CD14-positive monocyte (primary cell): ENCODE measurements around the gene TMCO4. TPM values are rescaled to one million over a fixed set of nuclear protein-coding genes. Genes with fewer than 3 reads are reported as not detected.

Source experiments
- DNase-seq, 3 donors: peaks; one replicate each; pipeline ENCODE4 v3.0.0-alpha.2; 2011 to 2022
- H2AFZ ChIP-seq: 2 replicates; pipeline ENCODE4 v1.6.0; 2012; ENCODE audit warnings: mild to moderate bottlenecking, low read depth, low read length, inconsistent platforms; ENCODE audit not compliant: insufficient read depth, poor library complexity, severe bottlenecking
- H3K27ac ChIP-seq, 2 donors: 1 replicate in 1 of 2; 2 replicates in 1 of 2; pipeline ENCODE4 v1.5.1; 2012 to 2013; ENCODE audit warnings: low read length in 2 of 2, control low read depth in 1 of 2, inconsistent platforms in 1 of 2, low read depth in 1 of 2, mild to moderate bottlenecking in 1 of 2
- H3K27me3 ChIP-seq, 2 donors: one replicate each; pipeline versions ENCODE4 v1.6.0 to v1.6.1; 2011 to 2013; ENCODE audit warnings: low read length in 2 of 2; ENCODE audit not compliant: control insufficient read depth in 2 of 2, insufficient read depth in 2 of 2
- H3K36me3 ChIP-seq, 2 donors: replicated peaks in 1 of 2; 1 replicate in 1 of 2; 2 replicates in 1 of 2; pipeline versions ENCODE4 v1.5.1 to v1.6.1; 2012 to 2013; ENCODE audit warnings: low read length in 2 of 2, control low read depth in 1 of 2, inconsistent platforms in 1 of 2, mild to moderate bottlenecking in 1 of 2; ENCODE audit not compliant: insufficient read depth in 2 of 2, control insufficient read depth in 1 of 2
- H3K4me1 ChIP-seq, 2 donors: 1 replicate in 1 of 2; 2 replicates in 1 of 2; pipeline versions ENCODE4 v1.5.1 to v1.6.1; 2012 to 2013; ENCODE audit warnings: low read length in 2 of 2, control low read depth in 1 of 2, inconsistent platforms in 1 of 2, mild to moderate bottlenecking in 1 of 2, moderate library complexity in 1 of 2; ENCODE audit not compliant: insufficient read depth in 2 of 2, control insufficient read depth in 1 of 2
- H3K4me2 ChIP-seq: replicated peaks from 2 replicates; pipeline ENCODE3; 2012; ENCODE audit warnings: low read length, moderate library complexity, mild to moderate bottlenecking; ENCODE audit not compliant: poor library complexity, severe bottlenecking; ENCODE audit errors: extremely low read depth
- H3K4me3 ChIP-seq, 3 experiments: fragments of 200-600 bp in 1 of 3; sonication (generic) in 1 of 3; replicated peaks in 1 of 3; 1 replicate in 2 of 3; 2 replicates in 1 of 3; pipeline ENCODE4 v1.5.1; 2011 to 2013; ENCODE audit warnings: low read length in 3 of 3, mild to moderate bottlenecking in 3 of 3, control low read depth in 2 of 3, low read depth in 2 of 3, inconsistent platforms in 1 of 3, moderate library complexity in 1 of 3
- H3K79me2 ChIP-seq: 2 replicates; pipeline ENCODE4 v1.6.0; 2012; ENCODE audit warnings: mild to moderate bottlenecking, control low read depth, inconsistent platforms, low read length, moderate library complexity; ENCODE audit not compliant: insufficient read depth
- H3K9ac ChIP-seq: 2 replicates; pipeline ENCODE4 v1.6.0; 2017; ENCODE audit warnings: low read length, mild to moderate bottlenecking; ENCODE audit not compliant: insufficient read depth, poor library complexity, severe bottlenecking
- H3K9me3 ChIP-seq, 2 donors: replicated peaks in 1 of 2; 1 replicate in 1 of 2; 2 replicates in 1 of 2; pipeline versions ENCODE4 v1.5.1 to v1.6.1; 2012 to 2013; ENCODE audit warnings: low read length in 2 of 2, control low read depth in 1 of 2; ENCODE audit not compliant: control insufficient read depth in 1 of 2, insufficient read depth in 1 of 2
- H4K20me1 ChIP-seq: 2 replicates; pipeline ENCODE4 v1.6.0; 2012; ENCODE audit warnings: mild to moderate bottlenecking, low read length, control low read depth, moderate library complexity; ENCODE audit not compliant: insufficient read depth
- H3K27ac Mint-ChIP-seq, 7 donors: one replicate each; pipeline ENCODE4 v1.8.0; 2020; ENCODE audit warnings: mild to moderate bottlenecking in 7 of 7, mixed read lengths in 7 of 7, moderate library complexity in 6 of 7, inconsistent platforms in 2 of 7
- H3K27me3 Mint-ChIP-seq, 3 donors: one replicate each; pipeline ENCODE4 v1.8.0; 2021 to 2022; ENCODE audit warnings: low read depth in 3 of 3, mild to moderate bottlenecking in 3 of 3, mixed read lengths in 3 of 3, moderate library complexity in 3 of 3, inconsistent platforms in 1 of 3
- H3K36me3 Mint-ChIP-seq, 2 donors: one replicate each; pipeline ENCODE4 v1.8.0; 2020; ENCODE audit warnings: mixed read lengths in 2 of 2, inconsistent platforms in 1 of 2, mild to moderate bottlenecking in 1 of 2
- H3K4me1 Mint-ChIP-seq: one replicate; pipeline ENCODE4 v1.8.0; 2020; ENCODE audit warnings: mild to moderate bottlenecking, mixed read lengths
- H3K4me3 Mint-ChIP-seq, 2 donors: one replicate each; pipeline ENCODE4 v1.8.0; 2020; ENCODE audit warnings: mild to moderate bottlenecking in 2 of 2, mixed read lengths in 2 of 2, moderate library complexity in 1 of 2
- H3K9me3 Mint-ChIP-seq, 7 donors: one replicate each; pipeline ENCODE4 v1.8.0; 2020 to 2022; ENCODE audit warnings: mixed read lengths in 7 of 7, mild to moderate bottlenecking in 6 of 7, moderate library complexity in 6 of 7, inconsistent platforms in 2 of 7
- WGBS: methylation state at CpG from one replicate; pipeline ENCODE4 v1.1.5; 2013; ENCODE audit warnings: missing lambda C conversion rate; ENCODE audit not compliant: insufficient coverage; 5-methylcytosine and 5-hydroxymethylcytosine counted together
- intact Hi-C, 2 donors: fragments of 100-400 bp; cut with micrococcal nuclease; formaldehyde crosslinking; loops; one replicate each; pipeline versions ENCODE4 v1.15.0 to v1.15.1; 2023
- polyA plus RNA-seq, 3 donors: library from polyadenylated mRNA; depleted of rRNA in 1 of 3; unstranded in 2 of 3; stranded (reverse) in 1 of 3; fragments of 300-500 nt in 2 of 3; fragments of >200 nt in 1 of 3; fragmentation: Illumina TruSeq in 2 of 3; gene quantifications; 1 replicate in 2 of 3; 2 replicates in 1 of 3; pipeline ENCODE4 v1.2.3, GENCODE V29; 2012 to 2021
- TF ChIP-seq, protein P1 (sequence below): fragments of 200-600 bp; IDR thresholded peaks from one replicate; pipeline ENCODE4 v1.8.0; 2022; ENCODE audit warnings: antibody characterized with exemption, mild to moderate bottlenecking

Gene TMCO4
- polyA plus RNA-seq, 3 donors = 6.9 to 10.1 (median 7.9) TPM

DNA sequence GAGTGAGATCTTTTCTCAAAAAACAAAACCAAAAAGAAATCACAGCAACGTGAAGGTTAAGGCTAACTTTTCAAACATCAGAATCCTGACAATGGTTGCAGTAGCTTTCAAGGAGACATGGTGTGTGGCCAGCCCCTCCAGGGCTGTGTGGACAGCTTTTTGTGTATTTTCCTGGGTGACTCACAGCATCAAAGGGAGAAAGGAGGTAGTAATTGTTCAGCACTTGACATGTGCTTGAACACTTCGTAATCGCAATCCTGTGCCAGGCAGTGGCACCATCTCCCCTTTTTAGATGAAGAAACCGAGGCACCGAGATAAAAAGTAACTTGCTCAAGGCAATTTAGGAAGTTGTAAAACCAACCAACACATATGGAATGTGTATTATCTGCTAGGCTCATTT is 145.3 kb downstream of the TMCO4 start:
- 100% methylated on average over 1 of the region's 5 CpGs for WGBS
- Histone ChIP-seq H3K9ac (no peak overlapping the region), H3K4me3 (no peak overlapping the region), H3K36me3 (no peaks in the 10 kb centered on the region), H2AFZ (no peak overlapping the region), H3K4me1 (no peaks in the 10 kb centered on the region), H3K9me3 (no peaks in the 10 kb centered on the region), H4K20me1 (no peaks in the 10 kb centered on the region), H3K79me2 (no peaks in the 10 kb centered on the region), H3K4me2 (no peak overlapping the region), H3K27ac (no peak overlapping the region), H3K27me3 (no peaks in the 10 kb centered on the region)
- no peak overlapping the region for H3K27ac Mint-ChIP-seq
- H3K9me3 Mint-ChIP-seq = peaks cover 0 to 2% (median 0%) of the 10 kb centered on the region in 7 donors
- TF ChIP-seq, protein P1, sequence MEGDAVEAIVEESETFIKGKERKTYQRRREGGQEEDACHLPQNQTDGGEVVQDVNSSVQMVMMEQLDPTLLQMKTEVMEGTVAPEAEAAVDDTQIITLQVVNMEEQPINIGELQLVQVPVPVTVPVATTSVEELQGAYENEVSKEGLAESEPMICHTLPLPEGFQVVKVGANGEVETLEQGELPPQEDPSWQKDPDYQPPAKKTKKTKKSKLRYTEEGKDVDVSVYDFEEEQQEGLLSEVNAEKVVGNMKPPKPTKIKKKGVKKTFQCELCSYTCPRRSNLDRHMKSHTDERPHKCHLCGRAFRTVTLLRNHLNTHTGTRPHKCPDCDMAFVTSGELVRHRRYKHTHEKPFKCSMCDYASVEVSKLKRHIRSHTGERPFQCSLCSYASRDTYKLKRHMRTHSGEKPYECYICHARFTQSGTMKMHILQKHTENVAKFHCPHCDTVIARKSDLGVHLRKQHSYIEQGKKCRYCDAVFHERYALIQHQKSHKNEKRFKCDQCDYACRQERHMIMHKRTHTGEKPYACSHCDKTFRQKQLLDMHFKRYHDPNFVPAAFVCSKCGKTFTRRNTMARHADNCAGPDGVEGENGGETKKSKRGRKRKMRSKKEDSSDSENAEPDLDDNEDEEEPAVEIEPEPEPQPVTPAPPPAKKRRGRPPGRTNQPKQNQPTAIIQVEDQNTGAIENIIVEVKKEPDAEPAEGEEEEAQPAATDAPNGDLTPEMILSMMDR = no peak
- H3K27me3 Mint-ChIP-seq = peaks cover 6 to 22% (median 7%) of the 10 kb centered on the region in 3 donors
- H3K36me3 Mint-ChIP-seq = no peaks in the 10 kb centered on the region
- H3K4me1 Mint-ChIP-seq = peaks cover 4% of the 10 kb centered on the region
- no peak overlapping the region for H3K4me3 Mint-ChIP-seq
- DNase-seq = no peak
- intact Hi-C loops = loop anchor here (5.0 to 10.0 kb wide), 2 partner anchors 307 to 310 kb away; no protein-coding TSS in a partner anchor

- WGBS = 51% methylated on average over 6 of the region's 11 CpGs
- Histone ChIP-seq H3K4me1 (no peaks in the 10 kb centered on the region), H3K4me3 (no peak overlapping the region), H3K79me2 (no peaks in the 10 kb centered on the region), H3K9ac (no peak overlapping the region), H3K27ac (no peak overlapping the region), H4K20me1 (no peaks in the 10 kb centered on the region), H3K36me3 (no peaks in the 10 kb centered on the region), H3K27me3 (peaks cover 6 to 21% of the 10 kb centered on the region in 2 donors), H2AFZ (no peak overlapping the region), H3K9me3 (no peaks in the 10 kb centered on the region), H3K4me2 (no peak overlapping the region)
- TF ChIP-seq, protein P1 = peak; percentile 51
- no peak overlapping the region for H3K27ac Mint-ChIP-seq
- H3K4me1 Mint-ChIP-seq = peaks cover 9% of the 10 kb centered on the region
- DNase-seq = peak in 2 of 3 donors; percentile 4 to 15
- no peak overlapping the region for H3K4me3 Mint-ChIP-seq
- intact Hi-C loops = loop anchor here (1.0 to 10.0 kb wide), 3 partner anchors 260 to 306 kb away; no protein-coding TSS in a partner anchor
- peaks cover 0 to 2% (median 0%) of the 10 kb centered on the region in 7 donors for H3K9me3 Mint-ChIP-seq
- H3K36me3 Mint-ChIP-seq = no peaks in the 10 kb centered on the region
- H3K27me3 Mint-ChIP-seq = peaks cover 23 to 45% (median 26%) of the 10 kb centered on the region in 3 donors
Observed at GRCh38 chr1:19651141-19651737, 148.5 kb downstream of the TMCO4 start.
